ENCODE data around the gene KIAA0753.
"Not testable (repeated sequence)": the region's sequence is repeated elsewhere in the genome, so short reads cannot be mapped to it uniquely, and the experiment has no call there.

The KIAA0753 gene

DNA sequence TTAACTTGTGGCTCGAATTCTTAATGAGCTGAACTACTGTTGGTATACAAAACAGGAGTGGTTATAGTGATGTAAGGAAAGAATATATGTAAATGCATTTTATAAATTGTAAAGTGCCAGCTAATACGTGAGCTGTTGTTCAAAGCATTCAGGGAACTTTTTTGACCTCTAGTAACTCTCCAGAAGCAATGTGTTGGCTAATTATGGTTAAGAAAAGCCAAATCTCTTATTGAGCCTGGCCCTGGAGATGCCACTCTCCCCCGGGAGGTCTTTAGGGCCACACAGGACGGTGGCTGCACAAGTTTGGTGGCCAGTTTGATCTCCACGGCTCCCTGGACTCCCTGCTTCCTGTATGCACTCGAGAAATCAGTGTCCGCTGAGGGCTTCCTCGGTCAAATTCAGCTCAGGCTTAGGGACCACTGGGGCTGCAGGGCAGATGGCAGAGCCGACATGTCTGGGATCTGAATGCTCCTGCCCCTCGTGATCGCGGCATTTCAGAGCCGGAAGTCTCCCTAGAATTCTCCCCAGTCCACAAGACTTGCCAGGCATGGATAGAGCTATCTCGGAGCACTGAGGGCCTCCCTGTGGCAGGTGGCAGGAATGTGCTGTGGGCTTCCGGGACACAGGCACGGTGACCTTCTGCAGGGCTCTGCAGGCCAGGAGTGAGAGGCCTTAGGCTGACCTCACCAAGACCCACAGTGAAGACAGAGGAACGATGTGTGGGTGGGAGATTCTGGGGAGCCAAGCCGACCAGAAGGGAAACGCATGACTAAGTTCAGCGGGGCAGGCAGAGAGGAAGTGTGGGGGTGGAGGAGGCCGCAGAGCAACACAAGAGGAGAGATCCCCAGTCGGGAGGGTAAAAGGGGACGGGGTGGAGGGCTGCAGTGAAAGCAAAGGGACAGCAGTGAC lies 65.6 kb downstream of the KIAA0753 start:
- TF ChIP-seq PAX5 (IDR thresholded peaks at IDR 0.05; ENCODE audit: insufficient read depth, low read length, severe bottlenecking) (peak; percentile 90), POLR2A (IDR thresholded peaks at IDR 0.05; ENCODE audit: low read depth, low read length) (peak; percentile 22; the same call in 1 of the 2 replicates), POU2F2 (IDR thresholded peaks at IDR 0.05; ENCODE audit: low read depth, low read length) (no peak), TAF1 (IDR thresholded peaks at IDR 0.05; ENCODE audit: low read depth, low read length) (no peak; the same call in 1 of the 2 replicates), SPI1 (IDR thresholded peaks at IDR 0.05; ENCODE audit: low read depth, low read length) (peak; percentile 81), POLR2AphosphoS5 (IDR thresholded peaks at IDR 0.05; ENCODE audit: low read depth, low read length) (no peak)
- FAIRE-seq = peak; percentile 95
- DNase-seq (ENCODE audit: insufficient read length, low spot score) = peak; percentile 66

GRCh38 chr17:6573982-6574686 lies 66.4 kb downstream of the KIAA0753 start:
- TF ChIP-seq POLR2AphosphoS5 (IDR thresholded peaks at IDR 0.05; ENCODE audit: low read depth, low read length) (no peak), POU2F2 (IDR thresholded peaks at IDR 0.05; ENCODE audit: low read depth, low read length) (no peak), SPI1 (IDR thresholded peaks at IDR 0.05; ENCODE audit: low read depth, low read length) (no peak), PAX5 (IDR thresholded peaks at IDR 0.05; ENCODE audit: insufficient read depth, low read length, severe bottlenecking) (no peak), TAF1 (IDR thresholded peaks at IDR 0.05; ENCODE audit: low read depth, low read length) (no peak), POLR2A (IDR thresholded peaks at IDR 0.05; ENCODE audit: low read depth, low read length) (no peak)
- DNase-seq (ENCODE audit: insufficient read length, low spot score) (no peak), FAIRE-seq (no peak)

- not testable (repeated sequence) for FAIRE-seq; DNase-seq (ENCODE audit: insufficient read length, low spot score)
These were observed 67.0 kb downstream of the KIAA0753 start for GRCh38 chr17:6573495-6573894.

GRCh38 chr17:6572972-6573370 lies 67.5 kb downstream of the KIAA0753 start:
- DNase-seq (ENCODE audit: insufficient read length, low spot score) (no peak), FAIRE-seq (no peak)
- TF ChIP-seq POLR2A (IDR thresholded peaks at IDR 0.05; ENCODE audit: low read depth, low read length) = no peak
- no peak for TF ChIP-seq TAF1 (IDR thresholded peaks at IDR 0.05; ENCODE audit: low read depth, low read length)
- TF ChIP-seq POLR2AphosphoS5 (IDR thresholded peaks at IDR 0.05; ENCODE audit: low read depth, low read length) = no peak
- no peak for TF ChIP-seq POU2F2 (IDR thresholded peaks at IDR 0.05; ENCODE audit: low read depth, low read length)

GRCh38 chr17:6571452-6571781 lies 69.1 kb downstream of the KIAA0753 start:
- DNase-seq (ENCODE audit: insufficient read length, low spot score) (no peak), FAIRE-seq (no peak)

GRCh38 chr17:6570731-6571451 lies 69.6 kb downstream of the KIAA0753 start:
- DNase-seq (ENCODE audit: insufficient read length, low spot score) (no peak), FAIRE-seq (no peak)
- TF ChIP-seq POLR2A (IDR thresholded peaks at IDR 0.05; ENCODE audit: low read depth, low read length) = no peak
- no peak for TF ChIP-seq PAX5 (IDR thresholded peaks at IDR 0.05; ENCODE audit: insufficient read depth, low read length, severe bottlenecking)
- no peak for TF ChIP-seq POLR2AphosphoS5 (IDR thresholded peaks at IDR 0.05; ENCODE audit: low read depth, low read length)

More at GRCh38 chr17:6571452-6571781, 69.1 kb downstream of the KIAA0753 start:
- TF ChIP-seq POLR2AphosphoS5 (IDR thresholded peaks at IDR 0.05; ENCODE audit: low read depth, low read length) = no peak
- no peak for TF ChIP-seq POLR2A (IDR thresholded peaks at IDR 0.05; ENCODE audit: low read depth, low read length)
- TF ChIP-seq PAX5 (IDR thresholded peaks at IDR 0.05; ENCODE audit: insufficient read depth, low read length, severe bottlenecking) = no peak
- TF ChIP-seq TAF1 (IDR thresholded peaks at IDR 0.05; ENCODE audit: low read depth, low read length) = no peak
- TF ChIP-seq SPI1 (IDR thresholded peaks at IDR 0.05; ENCODE audit: low read depth, low read length) = no peak

DNA sequence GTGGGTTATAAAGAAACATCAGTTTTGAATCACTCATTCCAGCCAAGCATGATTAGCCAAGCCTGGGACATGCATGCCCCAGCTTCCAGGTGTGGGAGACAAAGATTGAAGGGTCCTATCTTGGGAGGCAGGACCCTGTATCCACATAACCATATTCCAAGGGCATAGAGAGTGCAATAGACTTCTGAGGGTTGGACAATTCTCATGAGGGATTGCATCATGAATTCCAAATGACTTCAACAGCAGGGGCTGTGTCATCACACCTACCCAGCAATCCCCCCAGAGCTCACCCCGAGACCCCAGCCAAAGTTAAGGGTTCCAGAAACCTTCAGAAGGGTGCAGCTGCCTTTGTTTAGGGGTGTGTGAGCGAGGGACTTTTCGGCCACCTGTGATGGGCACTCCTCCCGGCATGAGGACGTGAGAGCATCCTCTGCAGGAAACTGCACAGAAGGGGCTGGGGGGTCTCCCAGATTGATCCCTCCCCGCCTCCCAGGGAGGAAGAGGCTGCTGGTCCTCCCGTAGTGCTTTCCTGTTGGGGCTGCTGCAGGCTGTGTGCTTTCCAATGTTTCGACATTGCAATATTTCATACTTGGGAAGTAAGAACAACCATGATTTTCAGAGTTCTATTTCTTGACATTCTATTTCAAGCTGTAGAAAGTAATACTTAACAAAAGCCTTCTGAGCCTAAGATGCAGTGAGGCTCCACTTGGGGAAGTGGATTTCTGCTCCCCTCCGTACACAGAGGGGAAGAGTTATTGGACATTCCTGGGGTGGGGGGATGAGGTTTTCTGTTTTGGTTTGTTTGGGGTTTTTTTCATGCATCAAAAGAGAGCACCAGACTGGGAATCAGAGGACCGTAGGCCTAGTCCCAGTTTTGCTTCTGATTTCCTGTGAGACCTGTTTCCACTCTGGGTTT lies 70.9 kb downstream of the KIAA0753 start:
- no peak for DNase-seq (ENCODE audit: insufficient read length, low spot score)
- no peak for TF ChIP-seq POLR2AphosphoS5 (IDR thresholded peaks at IDR 0.05; ENCODE audit: low read depth, low read length)
- no peak for TF ChIP-seq POLR2A (IDR thresholded peaks at IDR 0.05; ENCODE audit: low read depth, low read length)
- TF ChIP-seq SPI1 (IDR thresholded peaks at IDR 0.05; ENCODE audit: low read depth, low read length) = no peak
- no peak for TF ChIP-seq POU2F2 (IDR thresholded peaks at IDR 0.05; ENCODE audit: low read depth, low read length)
- no peak for TF ChIP-seq TAF1 (IDR thresholded peaks at IDR 0.05; ENCODE audit: low read depth, low read length)
- no peak for TF ChIP-seq PAX5 (IDR thresholded peaks at IDR 0.05; ENCODE audit: insufficient read depth, low read length, severe bottlenecking)

GRCh38 chr17:6568184-6568758 lies 72.2 kb downstream of the KIAA0753 start:
- no peak for DNase-seq (ENCODE audit: insufficient read length, low spot score)
- no peak for FAIRE-seq
- TF ChIP-seq POU2F2 (IDR thresholded peaks at IDR 0.05; ENCODE audit: low read depth, low read length) (no peak), SPI1 (IDR thresholded peaks at IDR 0.05; ENCODE audit: low read depth, low read length) (no peak), TAF1 (IDR thresholded peaks at IDR 0.05; ENCODE audit: low read depth, low read length) (no peak), PAX5 (IDR thresholded peaks at IDR 0.05; ENCODE audit: insufficient read depth, low read length, severe bottlenecking) (no peak), POLR2AphosphoS5 (IDR thresholded peaks at IDR 0.05; ENCODE audit: low read depth, low read length) (no peak), POLR2A (IDR thresholded peaks at IDR 0.05; ENCODE audit: low read depth, low read length) (no peak)

More for the DNA sequence above, 70.9 kb downstream of the KIAA0753 start:
- FAIRE-seq = no peak

All from GM12891 (cell line).